HEK293 (cell line): ENCODE measurements around the gene TRIM22.

Experiments
- CTCF ChIP-seq: fragments of 450-650 bp; formaldehyde crosslinking; IDR thresholded peaks from 2 replicates; pipeline ENCODE4 v1.5.1; 2016; ENCODE audit warnings: missing biosample characterization, missing genetic modification characterization
- KLF7 ChIP-seq: fragments of 450-650 bp; formaldehyde crosslinking; IDR thresholded peaks from 2 replicates; pipeline ENCODE4 v1.5.1; 2016; ENCODE audit warnings: missing biosample characterization, missing genetic modification characterization, borderline replicate concordance
- KLF9 ChIP-seq: fragments of 450-650 bp; formaldehyde crosslinking; IDR thresholded peaks from 2 replicates; pipeline ENCODE4 v1.5.1; 2016; ENCODE audit warnings: missing biosample characterization, missing genetic modification characterization, low read depth
- PATZ1 ChIP-seq: fragments of 450-650 bp; formaldehyde crosslinking; IDR thresholded peaks from 2 replicates; pipeline ENCODE4 v1.5.1; 2016; ENCODE audit warnings: missing biosample characterization, missing genetic modification characterization
- REPIN1 ChIP-seq: fragments of 450-650 bp; formaldehyde crosslinking; IDR thresholded peaks from 2 replicates; pipeline ENCODE4 v1.5.1; 2017; ENCODE audit warnings: missing biosample characterization, missing genetic modification characterization, low read depth
- TCF7L2 ChIP-seq: IDR thresholded peaks from 2 replicates; pipeline ENCODE4 v1.6.1; 2011; ENCODE audit warnings: low read depth, mild to moderate bottlenecking, inconsistent platforms, low read length, moderate library complexity, borderline replicate concordance
- ZBTB1 ChIP-seq: fragments of 450-650 bp; formaldehyde crosslinking; IDR thresholded peaks from 2 replicates; pipeline ENCODE4 v1.5.1; 2016; ENCODE audit warnings: missing biosample characterization, missing genetic modification characterization
- ZBTB17 ChIP-seq: fragments of 450-650 bp; formaldehyde crosslinking; IDR thresholded peaks from 2 replicates; pipeline ENCODE4 v1.5.1; 2016; ENCODE audit warnings: missing biosample characterization, missing genetic modification characterization
- ZNF10 ChIP-seq: fragments of 450-650 bp; formaldehyde crosslinking; IDR thresholded peaks from 2 replicates; pipeline ENCODE4 v1.5.1; 2017; ENCODE audit warnings: missing biosample characterization, missing genetic modification characterization
- ZNF175 ChIP-seq: fragments of 450-650 bp; formaldehyde crosslinking; IDR thresholded peaks from 2 replicates; pipeline ENCODE4 v1.5.1; 2016; ENCODE audit warnings: missing biosample characterization, missing genetic modification characterization
- ZNF501 ChIP-seq: fragments of 450-650 bp; formaldehyde crosslinking; IDR thresholded peaks from 2 replicates; pipeline ENCODE4 v1.5.1; 2016; ENCODE audit warnings: missing biosample characterization, missing genetic modification characterization
- ZNF530 ChIP-seq: fragments of 450-650 bp; formaldehyde crosslinking; IDR thresholded peaks from 2 replicates; pipeline ENCODE4 v1.5.1; 2016; ENCODE audit warnings: low read depth, missing biosample characterization, missing genetic modification characterization

GRCh38 chr11:5671831-5672230 lies 17.8 kb upstream of the TRIM22 start:
- TF ChIP-seq CTCF (tag by site-specific recombination) (no peak), ZNF10 (tag by site-specific recombination) (no peak), KLF9 (no peak), KLF7 (tag by site-specific recombination) (no peak), REPIN1 (tag by site-specific recombination) (no peak), ZNF501 (tag by site-specific recombination) (no peak), ZNF530 (tag by site-specific recombination) (no peak), ZNF175 (tag by site-specific recombination) (no peak), ZBTB1 (tag by site-specific recombination) (no peak), TCF7L2 (no peak), ZBTB17 (tag by site-specific recombination) (no peak), PATZ1 (tag by site-specific recombination) (no peak)
